HG03095 (cell line): Measurements from ENCODE around the gene BAIAP2.

Experiments used
- ATAC-seq: cut with Tn5 transposase; IDR thresholded peaks from one replicate; pipeline ENCODE4 v1.9.1; 2021; ENCODE audit warnings: moderate library complexity; ENCODE audit not compliant: unreplicated experiment

The BAIAP2 gene

GRCh38 chr17:81121841-81122733 lies 87.1 kb downstream of the BAIAP2 start:
- no peak for ATAC-seq

DNA sequence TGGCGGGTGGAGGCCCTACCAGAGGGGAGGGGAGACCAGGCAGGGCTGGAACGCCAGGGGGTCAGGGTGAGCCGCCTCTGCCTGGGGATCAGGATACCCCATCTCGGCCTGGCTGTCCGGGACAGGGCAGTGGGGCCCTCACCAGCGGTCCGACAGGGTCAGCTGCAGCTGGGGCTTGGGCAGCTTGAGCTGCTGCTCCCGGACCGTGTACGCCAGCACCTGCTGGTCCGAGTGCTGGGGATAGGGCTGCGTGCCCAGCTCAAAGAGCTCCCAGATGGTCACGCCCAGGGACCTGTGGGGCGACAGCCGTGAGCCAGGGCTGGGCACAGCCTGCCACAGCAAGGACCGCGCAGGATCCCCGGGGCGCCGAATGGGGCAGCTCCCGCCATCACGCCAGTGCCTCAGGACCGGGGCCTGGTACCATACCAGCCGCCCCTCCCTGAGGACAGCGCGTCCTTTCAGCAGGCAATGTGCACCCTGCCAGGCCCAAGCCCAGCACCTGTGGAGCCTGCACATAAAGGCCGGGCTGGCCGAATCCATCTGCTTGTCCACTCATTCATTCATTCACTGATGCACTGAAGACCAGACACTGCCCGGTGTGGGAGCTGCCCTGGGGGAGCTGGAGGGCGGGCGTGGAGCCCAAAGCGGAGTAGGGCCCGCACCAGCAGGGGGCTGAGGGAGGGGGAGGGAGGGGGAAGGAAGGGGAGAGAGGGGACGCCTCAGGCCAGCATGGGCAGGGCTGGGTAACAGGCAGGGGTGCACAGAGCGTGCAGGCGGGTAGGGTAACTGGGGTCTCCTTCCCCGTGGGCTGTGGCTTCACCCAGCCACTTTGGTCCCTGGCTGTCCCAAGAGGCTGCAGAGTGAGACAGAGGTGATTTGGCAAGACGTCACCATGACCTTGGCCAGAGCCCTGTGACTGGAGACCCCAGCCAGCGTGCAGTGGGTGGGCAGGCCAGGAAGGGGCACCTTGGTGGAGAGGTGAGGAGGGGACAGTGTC lies 88.4 kb downstream of the BAIAP2 start:
- ATAC-seq = no peak

DNA sequence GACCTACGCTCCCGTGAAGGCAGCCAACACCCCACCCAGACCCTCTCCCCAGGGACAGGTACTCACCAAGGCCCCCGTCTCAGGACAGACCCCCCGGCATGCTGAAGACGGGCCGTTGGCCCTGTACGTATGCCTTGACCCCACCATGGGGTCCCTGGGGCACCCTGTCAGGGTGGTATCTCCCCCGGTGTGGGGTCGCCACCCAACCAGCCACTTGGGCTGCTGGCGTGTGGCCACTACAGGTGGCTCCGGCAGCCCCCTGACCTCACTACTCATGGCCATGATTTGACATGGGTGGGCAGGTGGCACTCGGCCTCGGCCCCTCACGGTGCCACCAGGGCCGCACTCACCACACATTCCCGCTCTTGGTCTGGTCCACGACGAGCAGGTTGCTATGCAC lies 89.4 kb downstream of the BAIAP2 start:
- ATAC-seq = no peak

- no peak for ATAC-seq
These were observed 90.7 kb downstream of the BAIAP2 start for GRCh38 chr17:81125573-81126081.

- ATAC-seq = no peak
These were observed 91.6 kb downstream of the BAIAP2 start for GRCh38 chr17:81126281-81127132.

- ATAC-seq = no peak
These were observed 92.1 kb downstream of the BAIAP2 start for GRCh38 chr17:81127133-81127455.

- ATAC-seq = no peak
These were observed 92.7 kb downstream of the BAIAP2 start for GRCh38 chr17:81127526-81128177.

DNA sequence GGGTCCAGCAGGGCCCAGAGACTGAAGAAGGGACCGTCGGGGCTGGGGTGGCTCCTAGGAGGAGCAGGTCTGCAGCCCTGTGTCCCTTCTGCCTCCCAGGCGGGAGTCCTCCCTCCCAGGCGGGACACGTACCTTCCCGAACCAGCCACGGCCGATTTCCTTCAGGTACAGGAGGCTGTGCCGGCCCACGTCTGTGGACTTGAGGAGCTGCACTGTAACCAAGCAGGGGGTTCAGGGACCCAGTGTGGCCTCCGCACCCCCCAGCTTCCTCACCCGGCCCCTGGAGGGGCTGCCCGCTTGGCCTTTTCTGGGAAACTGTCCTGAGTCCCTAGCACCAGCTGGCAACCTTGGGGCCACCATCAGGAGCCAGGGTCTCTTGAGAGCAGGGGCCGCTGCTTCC lies 93.4 kb downstream of the BAIAP2 start:
- no peak for ATAC-seq

- no peak for ATAC-seq
These were observed 93.8 kb downstream of the BAIAP2 start for GRCh38 chr17:81128774-81129173.

DNA sequence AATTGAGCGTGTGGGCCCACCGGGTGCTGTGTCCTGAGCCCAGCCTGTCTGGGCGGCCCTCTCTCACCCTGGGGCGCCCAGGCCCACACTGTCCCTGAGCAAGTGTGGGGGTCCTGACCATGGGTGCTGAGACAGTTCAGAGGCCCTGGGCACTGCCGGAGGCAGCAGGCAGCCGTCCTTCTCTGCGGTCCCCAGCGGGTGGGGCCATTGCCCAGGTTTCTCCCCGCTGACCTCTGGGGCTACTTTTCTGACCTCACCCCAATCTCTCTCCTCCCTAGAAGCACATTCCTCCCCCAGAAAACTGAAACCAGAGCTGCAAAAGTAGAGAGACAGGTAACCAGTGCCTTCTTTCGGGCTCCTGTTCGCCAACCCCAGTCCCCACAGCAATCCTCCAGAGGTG lies 94.3 kb downstream of the BAIAP2 start:
- ATAC-seq = no peak

GRCh38 chr17:81129711-81130367 lies 94.9 kb downstream of the BAIAP2 start:
- ATAC-seq = no peak

DNA sequence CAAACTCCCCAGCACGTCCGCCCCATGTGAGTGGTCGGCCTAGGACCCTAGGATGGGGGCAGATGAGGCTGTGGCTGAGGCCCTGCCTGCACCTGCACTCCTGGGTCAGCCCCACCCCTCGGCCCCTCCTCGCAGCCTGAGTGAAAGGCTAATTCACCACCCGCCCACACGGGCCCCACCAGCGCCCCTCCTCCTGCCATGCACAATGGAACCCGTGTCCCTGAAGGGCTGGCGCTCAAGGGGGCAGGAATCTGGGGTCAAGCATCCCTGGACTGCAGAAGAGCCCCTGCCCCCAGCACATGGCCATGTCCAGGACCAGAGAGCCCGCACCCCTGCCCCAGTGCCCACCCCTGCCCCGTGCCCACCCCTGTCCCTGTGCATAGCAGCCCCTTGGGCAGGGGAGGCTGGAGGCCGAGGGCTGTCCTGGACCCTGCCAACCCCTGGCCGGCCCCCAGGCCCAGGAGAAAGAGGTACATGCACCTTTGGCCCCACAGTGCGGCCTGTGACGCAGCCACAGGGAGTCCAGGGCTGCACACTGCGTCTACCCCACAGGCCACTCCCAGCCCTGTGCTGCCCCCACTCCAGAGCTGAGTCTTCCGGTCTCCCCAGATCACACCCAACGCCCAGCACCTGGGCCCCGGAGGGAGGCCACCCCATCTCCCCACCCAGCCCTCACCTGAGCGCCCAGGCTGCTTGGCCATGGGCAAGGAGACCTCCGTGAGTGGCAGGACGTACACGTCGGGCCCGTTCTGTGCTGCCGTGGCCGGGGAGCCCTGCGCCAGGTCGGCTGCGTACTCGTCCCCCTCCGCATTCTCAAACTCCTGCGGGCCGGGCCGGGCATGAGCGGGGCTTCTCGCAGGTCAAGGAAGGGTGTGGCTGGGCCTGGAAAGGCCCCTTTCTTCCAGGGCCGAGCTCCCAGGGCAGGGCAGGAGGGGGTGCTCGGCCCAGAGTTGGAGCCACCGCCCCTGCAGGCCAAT lies 95.7 kb downstream of the BAIAP2 start:
- no peak for ATAC-seq

- no peak for ATAC-seq
These were observed 96.7 kb downstream of the BAIAP2 start for GRCh38 chr17:81131486-81132196.

GRCh38 chr17:81132197-81132540 lies 97.2 kb downstream of the BAIAP2 start:
- no peak for ATAC-seq

GRCh38 chr17:81132770-81133723 lies 98.1 kb downstream of the BAIAP2 start:
- ATAC-seq = no peak

- ATAC-seq = no peak
These were observed 99.3 kb downstream of the BAIAP2 start for GRCh38 chr17:81134064-81134781.
